ENCODE measurements around the gene ETFDH.
"Not testable (repeated sequence)": the region's sequence is repeated elsewhere in the genome, so short reads cannot be mapped to it uniquely, and the experiment has no call there.

DNA sequence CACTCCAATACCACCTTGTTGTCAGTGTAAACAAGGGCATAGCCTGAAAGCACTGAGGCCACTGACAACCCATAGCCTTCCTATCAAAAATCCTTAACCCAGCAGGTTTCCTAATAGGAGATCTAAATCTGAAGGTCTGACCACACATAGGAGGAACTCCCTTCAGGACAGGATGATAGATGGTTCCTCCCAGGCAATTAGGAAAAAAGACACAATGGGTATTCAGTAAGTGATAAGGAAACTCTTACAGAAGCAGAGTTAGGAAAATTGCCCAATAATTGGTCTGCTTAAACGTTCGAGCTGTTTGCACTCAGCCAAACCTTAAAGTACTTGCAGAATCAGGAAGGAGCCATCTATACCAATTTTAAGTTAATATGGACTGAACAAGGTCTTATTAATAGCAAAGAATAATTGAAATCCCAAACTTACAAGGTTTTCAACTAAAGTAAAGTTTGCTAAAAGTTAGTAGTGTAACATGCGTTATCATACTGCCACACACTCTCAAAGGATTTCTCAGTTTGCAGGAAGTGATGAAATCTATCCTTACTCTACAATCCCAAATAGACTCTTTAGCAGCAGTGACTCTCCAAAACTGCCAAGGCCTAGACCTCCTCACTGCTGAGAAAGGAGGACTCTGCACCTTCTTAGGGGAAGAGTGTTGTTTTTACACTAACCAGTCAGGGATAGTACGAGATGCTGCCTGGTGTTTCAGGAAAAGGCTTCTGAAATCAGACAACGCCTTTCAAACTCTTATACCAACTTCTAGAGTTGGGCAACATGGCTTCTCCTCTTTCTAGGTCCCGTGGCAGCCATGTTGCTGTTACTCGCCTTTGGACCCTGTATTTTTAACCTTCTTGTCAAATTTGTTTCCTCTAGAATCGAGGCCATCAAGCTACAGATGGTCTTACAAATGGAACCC lies 8.1 kb upstream of the ETFDH start:
- TF ChIP-seq, protein P1, sequence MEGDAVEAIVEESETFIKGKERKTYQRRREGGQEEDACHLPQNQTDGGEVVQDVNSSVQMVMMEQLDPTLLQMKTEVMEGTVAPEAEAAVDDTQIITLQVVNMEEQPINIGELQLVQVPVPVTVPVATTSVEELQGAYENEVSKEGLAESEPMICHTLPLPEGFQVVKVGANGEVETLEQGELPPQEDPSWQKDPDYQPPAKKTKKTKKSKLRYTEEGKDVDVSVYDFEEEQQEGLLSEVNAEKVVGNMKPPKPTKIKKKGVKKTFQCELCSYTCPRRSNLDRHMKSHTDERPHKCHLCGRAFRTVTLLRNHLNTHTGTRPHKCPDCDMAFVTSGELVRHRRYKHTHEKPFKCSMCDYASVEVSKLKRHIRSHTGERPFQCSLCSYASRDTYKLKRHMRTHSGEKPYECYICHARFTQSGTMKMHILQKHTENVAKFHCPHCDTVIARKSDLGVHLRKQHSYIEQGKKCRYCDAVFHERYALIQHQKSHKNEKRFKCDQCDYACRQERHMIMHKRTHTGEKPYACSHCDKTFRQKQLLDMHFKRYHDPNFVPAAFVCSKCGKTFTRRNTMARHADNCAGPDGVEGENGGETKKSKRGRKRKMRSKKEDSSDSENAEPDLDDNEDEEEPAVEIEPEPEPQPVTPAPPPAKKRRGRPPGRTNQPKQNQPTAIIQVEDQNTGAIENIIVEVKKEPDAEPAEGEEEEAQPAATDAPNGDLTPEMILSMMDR (IDR thresholded peaks at IDR 0.05 in 2 of 3, conservative IDR thresholded peaks at IDR 0.05 in 1 of 3; ENCODE audit: insufficient read depth in 2 of 3, low read depth in 1 of 3, low read length in 3 of 3), result not testable (repeated sequence)
- not testable (repeated sequence) for TF ChIP-seq BRD9 (IDR thresholded peaks at IDR 0.05; ENCODE audit: low read depth, partially characterized antibody); NFATC3 (IDR thresholded peaks at IDR 0.05); ZNF584 (CRISPR knock-in tag; IDR thresholded peaks at IDR 0.05; ENCODE audit: low read depth); SMARCC2 (IDR thresholded peaks at IDR 0.05; ENCODE audit: low read depth); FOXK1 (CRISPR knock-in tag; IDR thresholded peaks at IDR 0.05; ENCODE audit: borderline replicate concordance); CAMTA2 (CRISPR knock-in tag; conservative IDR thresholded peaks at IDR 0.05); MTA1 (IDR thresholded peaks at IDR 0.05; ENCODE audit: borderline replicate concordance); HNRNPK (IDR thresholded peaks at IDR 0.05; ENCODE audit: low read depth, low read length, poor library complexity, severe bottlenecking); JUN (IDR thresholded peaks at IDR 0.05; ENCODE audit: borderline replicate concordance, low read depth, low read length); JUN (CRISPR knock-in tag; IDR thresholded peaks at IDR 0.05; ENCODE audit: borderline replicate concordance)
- TF ChIP-seq ESRRA (IDR thresholded peaks at IDR 0.05; ENCODE audit: borderline replicate concordance, low read depth), result peak; percentile 56; the same call in 1 of the 2 replicates
- TF ChIP-seq, protein P2, sequence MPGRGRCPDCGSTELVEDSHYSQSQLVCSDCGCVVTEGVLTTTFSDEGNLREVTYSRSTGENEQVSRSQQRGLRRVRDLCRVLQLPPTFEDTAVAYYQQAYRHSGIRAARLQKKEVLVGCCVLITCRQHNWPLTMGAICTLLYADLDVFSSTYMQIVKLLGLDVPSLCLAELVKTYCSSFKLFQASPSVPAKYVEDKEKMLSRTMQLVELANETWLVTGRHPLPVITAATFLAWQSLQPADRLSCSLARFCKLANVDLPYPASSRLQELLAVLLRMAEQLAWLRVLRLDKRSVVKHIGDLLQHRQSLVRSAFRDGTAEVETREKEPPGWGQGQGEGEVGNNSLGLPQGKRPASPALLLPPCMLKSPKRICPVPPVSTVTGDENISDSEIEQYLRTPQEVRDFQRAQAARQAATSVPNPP (IDR thresholded peaks at IDR 0.05; ENCODE audit: borderline replicate concordance, insufficient read depth, insufficient read length), result not testable (repeated sequence)

All from K562 (cell line).